Ovary (tissue), 9 donors: ENCODE results near the gene PASK. TPM values are rescaled to one million over a fixed set of nuclear protein-coding genes. Genes with fewer than 3 reads are reported as not detected.

Source experiments
- DNase-seq, 5 donors: peaks; one replicate each; pipeline ENCODE4 v3.0.0-alpha.2; 2019 to 2020
- H3K27ac ChIP-seq, 2 donors: fragments of 200-600 bp; one replicate each; pipeline versions ENCODE4 v1.5.1 to v1.8.0; 2019 to 2022
- H3K27me3 ChIP-seq: fragments of 200-600 bp; one replicate; pipeline ENCODE4 v1.8.0; 2022
- H3K36me3 ChIP-seq: fragments of 200-600 bp; sonication (generic); one replicate; pipeline ENCODE4 v1.5.1; 2019
- H3K4me1 ChIP-seq: one replicate; pipeline ENCODE4 v1.8.1; 2013; ENCODE audit warnings: mild to moderate bottlenecking, moderate library complexity; ENCODE audit not compliant: insufficient read depth
- H3K4me3 ChIP-seq: fragments of 200-600 bp; sonication (generic); one replicate; pipeline ENCODE4 v1.5.1; 2017
- H3K9me3 ChIP-seq, 2 donors: fragments of 200-600 bp in 1 of 2; sonication (generic) in 1 of 2; one replicate each; pipeline versions ENCODE4 v1.5.1 to v1.8.1; 2013 to 2019; ENCODE audit warnings: mild to moderate bottlenecking in 1 of 2, moderate library complexity in 1 of 2
- EP300 ChIP-seq: sonication (generic); formaldehyde crosslinking; IDR thresholded peaks from one replicate; pipeline ENCODE4 v1.6.1; 2017; ENCODE audit warnings: antibody characterized with exemption
- POLR2A ChIP-seq: fragments of 450-650 bp; IDR thresholded peaks from one replicate; pipeline ENCODE4 v1.6.1; 2017; ENCODE audit warnings: antibody characterized with exemption, mild to moderate bottlenecking, moderate library complexity
- WGBS, 3 donors: extraction: QIAGEN DNeasy Blood & Tissue Kit in 1 of 3; methylation state at CpG; one replicate each; pipeline versions ENCODE4 v1.1.5 to v1.1.7; 2013 to 2017; 5-methylcytosine and 5-hydroxymethylcytosine counted together
- intact Hi-C, 4 donors: fragments of 100-400 bp; cut with DNase I; formaldehyde crosslinking; loops; one replicate each; pipeline versions ENCODE4 v1.11.0 to v1.15.1; 2022 to 2023
- polyA plus RNA-seq, 2 donors: library from polyadenylated mRNA; stranded (reverse); fragments of 200-250 nt in 1 of 2; fragments of 350-450 nt in 1 of 2; fragmentation: Illumina TruSeq in 1 of 2; extraction: RNeasy Lipid Tissue Mini Kit (QIAGEN cat#74804) in 1 of 2; gene quantifications; one replicate each; pipeline ENCODE4 v1.2.3, GENCODE V29; 2013 to 2014
- total RNA-seq, 7 donors: library from RNA; depleted of rRNA in 2 of 7; stranded (reverse); fragments of >200 nt in 2 of 7; fragmentation: NEBNext Ultra II Directional in 3 of 7; extraction: Animal tissue kit (Norgen Biotek cat#: 25700) in 3 of 7; gene quantifications; one replicate each; pipeline versions ENCODE4 v1.1.0 to v1.2.4, GENCODE V29; 2016 to 2023
- TF ChIP-seq, protein P1 (sequence below), 3 donors: fragments of 450-650 bp in 2 of 3; fragments of 200-600 bp in 1 of 3; IDR thresholded peaks; one replicate each; pipeline versions ENCODE4 v1.5.1 to v1.8.0; 2016 to 2022; ENCODE audit warnings: antibody characterized with exemption in 3 of 3, mild to moderate bottlenecking in 1 of 3
- donor health status: DM: no; HTN: no; CAD: no; lungs with moderate emphysema.
- donor health status: DM: no; HTN: no; CAD: no.
- donor health status: Bipolar disorder and iron deficiency.
- donor health status: DM: yes; HTN: yes; CAD: no.
- donor health status: DM: no; HTN: no; CAD: no.
- donor health status: DM: yes; HTN: yes; CAD: no.

The PASK gene
- total and polyA plus RNA-seq, 9 donors, result 2.4 to 13.4 (median 7.4) TPM

DNA sequence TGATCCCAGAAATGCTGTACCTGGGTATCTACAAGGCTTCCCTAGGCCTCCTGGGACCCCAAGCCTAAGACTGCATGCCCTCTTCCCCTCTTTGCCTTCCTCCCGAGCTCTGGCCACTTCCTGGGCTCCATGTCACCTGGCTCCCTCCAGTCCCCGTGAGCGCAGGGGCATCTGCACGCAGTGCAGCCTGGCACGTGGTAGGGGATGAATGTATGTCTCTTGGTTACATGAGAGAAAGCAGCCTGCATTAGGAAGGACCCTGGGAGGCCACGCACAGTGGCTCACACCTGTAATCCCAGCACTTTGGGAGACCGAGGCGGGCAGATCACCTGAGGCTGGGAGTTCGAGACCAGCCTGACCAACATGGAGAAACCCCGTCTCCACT, 15.8 kb downstream of the PASK start:
- TF ChIP-seq POLR2A (no peak), EP300 (no peak)
- TF ChIP-seq, protein P1, sequence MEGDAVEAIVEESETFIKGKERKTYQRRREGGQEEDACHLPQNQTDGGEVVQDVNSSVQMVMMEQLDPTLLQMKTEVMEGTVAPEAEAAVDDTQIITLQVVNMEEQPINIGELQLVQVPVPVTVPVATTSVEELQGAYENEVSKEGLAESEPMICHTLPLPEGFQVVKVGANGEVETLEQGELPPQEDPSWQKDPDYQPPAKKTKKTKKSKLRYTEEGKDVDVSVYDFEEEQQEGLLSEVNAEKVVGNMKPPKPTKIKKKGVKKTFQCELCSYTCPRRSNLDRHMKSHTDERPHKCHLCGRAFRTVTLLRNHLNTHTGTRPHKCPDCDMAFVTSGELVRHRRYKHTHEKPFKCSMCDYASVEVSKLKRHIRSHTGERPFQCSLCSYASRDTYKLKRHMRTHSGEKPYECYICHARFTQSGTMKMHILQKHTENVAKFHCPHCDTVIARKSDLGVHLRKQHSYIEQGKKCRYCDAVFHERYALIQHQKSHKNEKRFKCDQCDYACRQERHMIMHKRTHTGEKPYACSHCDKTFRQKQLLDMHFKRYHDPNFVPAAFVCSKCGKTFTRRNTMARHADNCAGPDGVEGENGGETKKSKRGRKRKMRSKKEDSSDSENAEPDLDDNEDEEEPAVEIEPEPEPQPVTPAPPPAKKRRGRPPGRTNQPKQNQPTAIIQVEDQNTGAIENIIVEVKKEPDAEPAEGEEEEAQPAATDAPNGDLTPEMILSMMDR (IDR thresholded peaks at IDR 0.05), result no peak
- 94 to 97% (median 97%) methylated on average over 10 of the region's 10 CpGs for WGBS, 3 donors
- intact Hi-C loops, result no loop called here

DNA sequence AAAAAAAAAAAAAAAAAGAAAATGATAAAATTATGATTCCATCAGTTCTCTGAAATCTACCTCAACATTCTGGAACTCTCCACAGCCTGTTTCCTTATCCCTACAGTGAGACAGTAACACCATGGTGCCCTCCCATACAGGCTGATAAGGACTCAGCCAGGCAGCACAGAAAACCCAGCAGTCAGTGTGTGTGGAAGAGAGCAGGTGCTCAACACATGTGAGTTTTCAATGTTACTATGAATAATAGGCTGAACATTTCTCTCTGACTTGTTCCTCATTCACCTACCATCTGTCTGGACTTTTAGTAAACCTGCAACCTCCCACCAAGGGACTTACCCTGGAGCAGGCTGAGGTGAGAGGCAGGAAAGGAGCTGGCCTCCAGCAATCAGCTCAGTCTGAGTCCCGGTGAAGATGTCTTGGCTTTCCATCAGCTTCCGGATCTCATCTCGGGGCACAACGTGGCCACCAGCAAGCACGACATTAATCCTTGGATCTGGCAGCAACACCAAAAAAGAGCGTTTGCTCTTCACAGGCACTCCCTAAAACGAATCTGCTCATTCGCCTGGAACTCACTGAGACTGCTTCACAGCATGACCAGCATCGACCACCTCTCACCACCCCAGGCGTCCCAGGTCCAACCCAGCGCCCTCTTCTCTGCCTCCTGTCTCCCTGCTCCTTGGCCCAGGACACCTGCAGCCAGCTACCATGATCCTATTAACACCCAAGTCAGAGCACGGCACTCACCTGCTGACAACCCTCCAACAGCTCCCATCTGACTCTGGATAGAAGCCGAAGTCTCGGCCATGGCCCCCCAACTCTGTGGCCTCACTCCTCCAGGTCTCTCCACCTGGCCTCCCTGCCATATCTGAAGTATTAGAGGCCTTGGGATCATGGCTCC, 16.5 kb downstream of the PASK start:
- TF ChIP-seq EP300, result no peak
- no peak for TF ChIP-seq POLR2A
- TF ChIP-seq, protein P1 (IDR thresholded peaks at IDR 0.05), result no peak
- H3K4me1 ChIP-seq, result no peaks in the 10 kb centered on the region
- no peaks in the 10 kb centered on the region for H3K27me3 ChIP-seq
- H3K36me3 ChIP-seq, result no peaks in the 10 kb centered on the region
- no peak overlapping the region for H3K4me3 ChIP-seq
- DNase-seq, result peak in 1 of 5 donors; percentile 19
- intact Hi-C loops, result no loop called here
- no peaks in the 10 kb centered on the region for H3K9me3 ChIP-seq
- 89 to 94% (median 92%) methylated on average over 14 of the region's 14 CpGs for WGBS, 3 donors
- H3K27ac ChIP-seq, result no peak overlapping the region

More for the DNA sequence above, 15.8 kb downstream of the PASK start:
- no peak overlapping the region for H3K4me3 ChIP-seq
- H3K9me3 ChIP-seq, result no peaks in the 10 kb centered on the region
- no peaks in the 10 kb centered on the region for H3K27me3 ChIP-seq
- H3K4me1 ChIP-seq, result no peaks in the 10 kb centered on the region
- H3K27ac ChIP-seq, result no peak overlapping the region
- peak in 1 of 5 donors; percentile 18 for DNase-seq
- H3K36me3 ChIP-seq, result no peaks in the 10 kb centered on the region

DNA sequence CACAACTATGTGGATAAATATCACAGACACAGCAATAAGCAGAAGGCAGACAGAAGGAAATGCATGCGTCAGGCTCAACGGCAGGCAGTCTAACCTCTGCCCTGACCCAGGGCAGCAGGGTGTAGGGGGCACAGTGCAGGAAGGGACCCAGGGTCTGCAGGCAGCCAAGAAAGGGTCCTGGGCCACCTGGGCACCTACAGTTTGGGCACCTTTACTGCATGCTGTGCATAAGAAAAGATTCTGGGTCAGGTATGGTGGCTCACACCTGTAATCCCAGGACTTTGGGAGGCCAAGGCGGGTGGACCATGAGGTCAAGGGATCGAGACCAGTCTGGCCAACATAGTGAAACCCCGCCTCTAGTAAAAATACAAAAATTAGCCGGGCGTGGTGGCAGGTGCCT, 17.7 kb downstream of the PASK start:
- H3K4me1 ChIP-seq, result no peaks in the 10 kb centered on the region
- DNase-seq, result peak in 1 of 5 donors; percentile 11
- no peaks in the 10 kb centered on the region for H3K9me3 ChIP-seq
- intact Hi-C loops, result no loop called here
- no peak overlapping the region for H3K4me3 ChIP-seq
- no peak overlapping the region for H3K27ac ChIP-seq
- WGBS, 3 donors, result 94 to 97% (median 96%) methylated on average over 7 of the region's 7 CpGs
- H3K27me3 ChIP-seq, result no peaks in the 10 kb centered on the region
- TF ChIP-seq EP300 (no peak), POLR2A (no peak)
- TF ChIP-seq, protein P1 (IDR thresholded peaks at IDR 0.05), result no peak
- no peaks in the 10 kb centered on the region for H3K36me3 ChIP-seq

DNA sequence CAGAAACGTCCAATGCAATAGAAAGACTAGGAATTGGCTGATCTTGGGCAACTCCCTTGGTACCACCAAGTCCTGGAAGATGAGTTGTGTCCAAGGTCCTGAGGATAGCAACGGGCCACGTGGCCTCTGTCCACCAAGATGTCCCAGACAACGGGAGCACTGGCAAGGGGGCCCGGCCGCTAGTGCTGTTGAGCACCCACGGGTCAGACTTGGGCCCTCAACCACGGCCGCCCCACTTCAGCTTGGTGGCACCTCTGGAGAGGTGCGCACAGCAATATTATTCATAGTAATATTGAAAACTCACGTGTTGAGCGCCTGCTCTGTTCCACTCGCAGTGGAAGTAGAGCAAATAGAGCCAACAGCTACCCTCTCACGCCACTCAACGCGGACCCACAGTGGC, 19.0 kb downstream of the PASK start:
- DNase-seq, result peak in 1 of 5 donors; percentile 13
- no peaks in the 10 kb centered on the region for H3K4me1 ChIP-seq
- H3K4me3 ChIP-seq, result no peak overlapping the region
- no peak for TF ChIP-seq EP300
- TF ChIP-seq, protein P1 (IDR thresholded peaks at IDR 0.05), result no peak
- TF ChIP-seq POLR2A, result no peak
- H3K9me3 ChIP-seq, result no peaks in the 10 kb centered on the region
- WGBS, 3 donors, result 89 to 95% (median 92%) methylated on average over 16 of the region's 16 CpGs
- no peaks in the 10 kb centered on the region for H3K36me3 ChIP-seq
- intact Hi-C loops, result no loop called here
- no peaks in the 10 kb centered on the region for H3K27me3 ChIP-seq
- no peak overlapping the region for H3K27ac ChIP-seq
